Measurements from ENCODE around the gene SIDT1. TPM values are rescaled to one million over a fixed set of nuclear protein-coding genes. Genes with fewer than 3 reads are reported as not detected.

The SIDT1 gene
- total and polyA plus RNA-seq, 12 donors, result 0.32 to 2.4 (median 0.77) TPM

DNA sequence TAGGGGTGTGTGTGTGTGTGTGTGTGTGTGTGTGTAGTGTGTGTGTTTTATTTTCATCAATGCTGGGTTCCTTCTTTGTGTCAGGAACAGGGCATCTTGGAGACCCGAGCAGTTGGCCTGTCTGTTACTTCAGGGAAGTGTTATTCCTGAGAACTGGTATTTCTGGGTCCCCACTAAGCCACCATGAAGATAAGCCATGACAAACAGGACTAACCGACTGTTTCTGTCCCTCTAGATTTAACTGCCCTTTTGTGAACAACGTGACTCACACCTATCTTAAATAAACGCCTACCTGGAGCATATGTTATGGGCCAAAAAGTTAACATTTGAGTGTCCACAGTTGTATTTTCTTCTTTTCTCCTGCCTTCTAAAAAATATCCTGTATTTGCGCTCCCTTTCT lies 19.5 kb downstream of the SIDT1 start:
- WGBS, 2 donors, result 66 to 74% methylated on average over 5 of the region's 5 CpGs
- intact Hi-C loops (cut with DNase I), result no loop called here
- no peak overlapping the region for H3K27ac ChIP-seq
- peaks cover 0 to 13% (median 0%) of the 10 kb centered on the region in 11 donors for H3K9me3 ChIP-seq
- H3K27me3 ChIP-seq, result peaks cover 0 to 10% (median 0%) of the 10 kb centered on the region in 7 donors
- no peaks in the 10 kb centered on the region for H3K36me3 ChIP-seq
- TF ChIP-seq, protein P1, sequence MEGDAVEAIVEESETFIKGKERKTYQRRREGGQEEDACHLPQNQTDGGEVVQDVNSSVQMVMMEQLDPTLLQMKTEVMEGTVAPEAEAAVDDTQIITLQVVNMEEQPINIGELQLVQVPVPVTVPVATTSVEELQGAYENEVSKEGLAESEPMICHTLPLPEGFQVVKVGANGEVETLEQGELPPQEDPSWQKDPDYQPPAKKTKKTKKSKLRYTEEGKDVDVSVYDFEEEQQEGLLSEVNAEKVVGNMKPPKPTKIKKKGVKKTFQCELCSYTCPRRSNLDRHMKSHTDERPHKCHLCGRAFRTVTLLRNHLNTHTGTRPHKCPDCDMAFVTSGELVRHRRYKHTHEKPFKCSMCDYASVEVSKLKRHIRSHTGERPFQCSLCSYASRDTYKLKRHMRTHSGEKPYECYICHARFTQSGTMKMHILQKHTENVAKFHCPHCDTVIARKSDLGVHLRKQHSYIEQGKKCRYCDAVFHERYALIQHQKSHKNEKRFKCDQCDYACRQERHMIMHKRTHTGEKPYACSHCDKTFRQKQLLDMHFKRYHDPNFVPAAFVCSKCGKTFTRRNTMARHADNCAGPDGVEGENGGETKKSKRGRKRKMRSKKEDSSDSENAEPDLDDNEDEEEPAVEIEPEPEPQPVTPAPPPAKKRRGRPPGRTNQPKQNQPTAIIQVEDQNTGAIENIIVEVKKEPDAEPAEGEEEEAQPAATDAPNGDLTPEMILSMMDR (IDR thresholded peaks at IDR 0.05), result no peak
- H3K4me1 ChIP-seq, result no peaks in the 10 kb centered on the region
- DNase-seq (no peak), ATAC-seq (no peak)
- H3K4me3 ChIP-seq, result no peak overlapping the region

DNA sequence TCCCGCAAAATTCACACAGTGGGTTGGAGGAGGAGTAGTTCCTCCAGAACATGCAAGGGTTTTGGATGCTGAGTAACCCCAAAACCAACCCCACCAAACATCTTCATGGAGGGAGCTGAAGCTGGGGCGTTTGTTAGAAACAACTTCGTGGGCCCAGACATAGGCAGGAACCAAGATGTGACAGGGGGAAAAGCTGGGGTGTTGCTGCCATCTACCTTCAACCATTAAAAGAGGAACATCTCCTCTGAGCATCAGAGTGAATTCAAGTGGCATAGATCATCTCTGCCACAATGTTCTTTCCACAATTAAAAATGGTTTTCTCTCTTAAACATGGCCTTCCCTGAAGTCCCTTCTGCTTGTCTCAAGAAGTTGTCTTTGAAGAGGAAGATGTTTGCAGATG lies 20.5 kb downstream of the SIDT1 start:
- TF ChIP-seq, protein P1 (IDR thresholded peaks at IDR 0.05), result no peak
- Histone ChIP-seq H3K4me3 (no peak overlapping the region), H3K27ac (no peak overlapping the region), H3K36me3 (no peaks in the 10 kb centered on the region), H3K9me3 (peaks cover 0 to 13% (median 0%) of the 10 kb centered on the region in 11 donors), H3K27me3 (peaks cover 0 to 10% (median 0%) of the 10 kb centered on the region in 7 donors), H3K4me1 (no peaks in the 10 kb centered on the region)
- DNase-seq, result no peak
- 58% methylated on average over 3 of the region's 3 CpGs for whole genome bisulfite sequencing, 2 donors
- no peak for ATAC-seq
- intact Hi-C loops (cut with DNase I), result no loop called here

DNA sequence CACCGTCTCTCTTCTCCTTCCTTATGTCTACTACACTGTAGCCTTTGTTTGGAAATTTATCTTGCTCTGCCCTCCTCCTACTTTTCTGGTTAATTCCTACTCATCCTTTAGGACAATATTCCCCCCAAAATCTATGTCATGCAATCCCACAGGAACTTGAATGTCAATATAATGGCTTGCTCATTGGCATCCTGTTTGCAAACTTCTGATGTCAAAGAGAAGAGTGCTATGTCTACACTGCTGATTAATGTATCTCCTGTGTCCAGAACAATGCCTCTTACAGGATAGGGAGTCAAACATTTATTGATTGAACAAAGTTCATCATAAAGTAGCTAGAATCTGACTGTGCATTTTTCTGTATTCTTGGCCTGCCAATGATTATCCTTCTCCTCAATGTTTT lies 22.8 kb downstream of the SIDT1 start:
- no peak for ATAC-seq
- intact Hi-C loops (cut with DNase I), result no loop called here
- WGBS, 2 donors, result 84 to 89% methylated on average over 1 of the region's 1 CpG

DNA sequence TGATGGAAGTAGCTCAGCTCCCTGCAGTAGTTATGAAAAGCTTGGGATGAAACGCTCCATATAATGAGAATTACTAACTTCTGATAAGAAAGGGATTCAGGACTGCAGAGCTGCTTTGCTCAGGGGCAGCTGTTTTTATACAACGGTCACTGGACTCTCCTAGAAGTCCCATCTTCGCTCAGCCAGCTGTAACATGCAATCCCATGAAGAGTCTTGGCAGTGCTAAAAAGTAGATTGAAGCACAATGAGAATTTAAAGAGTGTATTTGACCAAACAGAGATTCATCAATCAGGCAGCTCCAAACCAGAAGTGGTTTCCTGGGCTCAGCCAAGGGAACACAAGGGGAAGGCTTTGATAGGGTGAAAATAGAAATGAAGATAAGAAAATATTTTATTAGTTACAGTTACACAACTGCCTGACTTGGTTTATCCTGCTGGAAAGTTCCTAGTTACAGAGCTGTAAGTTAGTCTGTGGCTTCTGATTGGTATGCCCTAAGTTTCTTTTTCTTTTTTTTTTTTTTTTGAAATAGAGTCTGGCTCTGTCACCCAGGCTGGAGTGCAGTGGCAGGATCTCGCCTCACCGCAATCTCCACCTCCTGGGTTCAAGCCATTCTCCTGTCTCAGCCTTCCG lies 24.1 kb downstream of the SIDT1 start:
- Histone ChIP-seq H3K27ac (no peak overlapping the region), H3K36me3 (no peaks in the 10 kb centered on the region), H3K27me3 (peaks cover 0 to 10% (median 0%) of the 10 kb centered on the region in 7 donors), H3K4me1 (peaks cover 0 to 8% (median 0%) of the 10 kb centered on the region in 9 donors), H3K4me3 (no peak overlapping the region), H3K9me3 (no peaks in the 10 kb centered on the region)
- no peak for ATAC-seq
- TF ChIP-seq, protein P1 (IDR thresholded peaks at IDR 0.05), result no peak
- WGBS, 2 donors, result 81 to 85% methylated on average over 6 of the region's 6 CpGs
- intact Hi-C loops (cut with DNase I), result no loop called here
- DNase-seq, result no peak

More for the DNA sequence above, 22.8 kb downstream of the SIDT1 start:
- H3K9me3 ChIP-seq, result no peaks in the 10 kb centered on the region
- no peaks in the 10 kb centered on the region for H3K36me3 ChIP-seq
- H3K27me3 ChIP-seq, result peaks cover 0 to 10% (median 0%) of the 10 kb centered on the region in 7 donors
- TF ChIP-seq, protein P1 (IDR thresholded peaks at IDR 0.05), result no peak
- DNase-seq, result no peak
- no peaks in the 10 kb centered on the region for H3K4me1 ChIP-seq
- no peak overlapping the region for H3K4me3 ChIP-seq
- no peak overlapping the region for H3K27ac ChIP-seq

Data from heart right ventricle (tissue), 16 donors.